ENCODE results near the gene HOXB2.

- TF ChIP-seq CTCF (IDR thresholded peaks at IDR 0.05) (no peak), POLR2A (IDR thresholded peaks at IDR 0.05; ENCODE audit: low read depth) (no peak), POLR2AphosphoS5 (IDR thresholded peaks at IDR 0.05) (no peak), EP300 (IDR thresholded peaks at IDR 0.05) (no peak)
Measured at GRCh38 chr17:48558057-48558830, 13.3 kb upstream of the HOXB2 start.
